Pancreas (tissue), 10 donors: ENCODE data around the gene CHRNB1. TPM values are rescaled to one million over a fixed set of nuclear protein-coding genes. Genes with fewer than 3 reads are reported as not detected.

ENCODE experiments used
- ATAC-seq, 4 donors: fragments of 200-7000 bp; cut with Tn5 transposase; one replicate each; pipeline versions ENCODE4 v1.8.0 to v1.9.1; 2020; ENCODE audit warnings: mild to moderate bottlenecking in 4 of 4, moderate library complexity in 4 of 4
- DNase-seq, 6 donors: peaks; one replicate each; pipeline ENCODE4 v3.0.0-alpha.2; 2020
- FAIRE-seq: peaks from 2 replicates; lab custom pipeline; 2012; peaks lifted over from hg19 to GRCh38; lab: Jason Lieb, UNC
- H3K27ac ChIP-seq, 4 donors: fragments of 200-600 bp; sonication (generic); 1 replicate in 3 of 4; 2 replicates in 1 of 4; pipeline versions ENCODE4 v1.5.0 to v1.8.0; 2020
- H3K27me3 ChIP-seq, 4 donors: fragments of 200-600 bp; one replicate each; pipeline ENCODE4 v1.8.0; 2021
- H3K36me3 ChIP-seq, 3 donors: fragments of 200-600 bp; sonication (generic) in 1 of 3; one replicate each; pipeline versions ENCODE4 v1.5.0 to v1.8.0; 2020 to 2021
- H3K4me1 ChIP-seq, 3 donors: fragments of 200-600 bp; one replicate each; pipeline ENCODE4 v1.8.0; 2021
- H3K4me3 ChIP-seq, 4 donors: fragments of 200-600 bp; sonication (generic) in 2 of 4; one replicate each; pipeline versions ENCODE4 v1.5.0 to v1.8.0; 2020 to 2021
- H3K9me3 ChIP-seq, 4 donors: fragments of 200-600 bp; one replicate each; pipeline ENCODE4 v1.8.0; 2021
- WGBS, 2 donors: extraction: QIAGEN DNeasy Blood & Tissue Kit; methylation state at CpG; one replicate each; pipeline ENCODE4 v1.1.7; 2013; 5-methylcytosine and 5-hydroxymethylcytosine counted together
- intact Hi-C, 3 donors: fragments of 100-400 bp; cut with DNase I; formaldehyde crosslinking; loops; one replicate each; pipeline versions ENCODE4 v1.11.1 to v1.14.2; 2022
- polyA plus RNA-seq, 2 donors: library from polyadenylated mRNA; stranded (reverse); fragments of 200-250 nt; gene quantifications; one replicate each; pipeline ENCODE4 v1.2.3, GENCODE V29; 2013
- total RNA-seq, 6 donors: library from RNA; stranded (reverse); fragmentation: NEBNext Ultra II Directional in 4 of 6; extraction: Animal tissue kit (Norgen Biotek cat#: 25700) in 4 of 6; gene quantifications; one replicate each; pipeline versions ENCODE4 v1.2.1 to v1.2.4, GENCODE V29; 2021 to 2023
- TF ChIP-seq, protein P1 (sequence below), 4 donors: fragments of 200-600 bp; sonication (generic) in 3 of 4; IDR thresholded peaks; one replicate each; pipeline versions ENCODE4 v1.5.0 to v1.8.0; 2021; ENCODE audit warnings: antibody characterized with exemption in 4 of 4
- donor health status: healthy with polysubstance abuse.
- donor health status: DM: no; HTN: no; CAD: no; lungs with moderate emphysema.
- donor health status: DM: no; HTN: no; CAD: no.
- donor health status: control.
- donor health status: control.
- donor health status: Bipolar disorder and iron deficiency.
- donor health status: DM: yes; HTN: yes; CAD: no.
- donor health status: DM: no; HTN: no; CAD: no.
- donor health status: DM: no; HTN: no; CAD: no.
- donor health status: DM: yes; HTN: yes; CAD: no.

The CHRNB1 gene
- total RNA-seq, result 10 to 100 TPM in 2 of 6 donors, 1 to 10 TPM in 4; 7.5 to 15.0 (median 8.7) TPM
- polyA plus RNA-seq, result 10 to 100 TPM in 1 of 2 donors, 1 to 10 TPM in 1; 9.7 to 11.1 TPM

DNA sequence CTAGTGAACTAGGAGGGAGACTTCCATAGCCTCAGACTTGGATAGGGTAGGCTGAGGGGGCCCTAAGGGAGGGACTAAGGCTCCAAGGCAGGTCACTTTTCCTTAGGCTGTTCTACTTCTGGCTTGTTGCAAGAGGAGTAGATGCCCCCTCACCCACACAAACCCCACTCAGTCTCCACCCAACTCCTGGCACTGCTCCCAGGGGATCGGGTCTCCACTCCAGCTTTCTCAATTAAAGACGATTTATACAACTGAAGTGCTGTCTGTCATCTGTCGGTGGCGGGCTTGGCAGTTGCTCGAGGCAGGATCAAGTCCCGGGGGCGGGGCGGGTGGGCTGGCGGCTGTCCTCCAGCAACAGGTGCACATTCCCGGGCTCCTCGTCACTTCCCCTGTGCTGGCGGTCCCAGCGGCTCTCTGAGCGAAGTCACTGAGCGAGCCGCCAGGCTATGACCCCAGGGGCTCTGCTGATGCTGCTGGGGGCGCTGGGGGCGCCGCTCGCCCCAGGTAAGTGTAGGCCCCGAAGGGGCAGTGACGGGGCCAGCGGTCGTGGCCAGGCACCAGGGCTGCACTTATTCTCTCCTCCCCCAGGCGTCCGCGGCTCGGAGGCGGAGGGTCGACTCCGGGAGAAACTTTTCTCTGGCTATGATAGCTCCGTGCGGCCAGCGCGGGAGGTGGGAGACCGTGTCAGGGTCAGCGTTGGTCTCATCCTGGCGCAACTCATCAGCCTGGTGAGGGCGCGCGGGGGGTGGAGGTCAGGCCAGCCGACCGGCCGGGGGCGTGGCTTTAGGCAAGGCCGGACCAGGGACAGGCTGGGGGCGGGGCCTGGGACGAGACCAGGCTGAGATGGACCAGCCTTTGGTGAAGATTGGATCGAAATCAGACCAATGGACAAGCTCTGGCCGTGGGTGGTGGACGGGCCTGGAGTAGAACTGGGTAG lies at the start of gene CHRNB1:
Gene CHRNB1, plus strand, starts transcription at position 380 of the 937 bp plus-strand sequence. Its CDS starts 67 bp downstream, at position 447.
- 4 to 6% methylated on average over 49 to 51 of the region's 51 CpGs for WGBS, 2 donors
- Histone ChIP-seq H3K36me3 (no peaks in the 10 kb centered on the region), H3K4me3 (peak within 1 kb of the TSS; percentile 18 to 63 (median 58)), H3K27ac (peak within 1 kb of the TSS; percentile 22 to 64 (median 42)), H3K9me3 (no peaks in the 10 kb centered on the region), H3K27me3 (no peaks in the 10 kb centered on the region), H3K4me1 (peaks cover 0 to 11% (median 0%) of the 10 kb centered on the region in 3 donors)
- TF ChIP-seq, protein P1, sequence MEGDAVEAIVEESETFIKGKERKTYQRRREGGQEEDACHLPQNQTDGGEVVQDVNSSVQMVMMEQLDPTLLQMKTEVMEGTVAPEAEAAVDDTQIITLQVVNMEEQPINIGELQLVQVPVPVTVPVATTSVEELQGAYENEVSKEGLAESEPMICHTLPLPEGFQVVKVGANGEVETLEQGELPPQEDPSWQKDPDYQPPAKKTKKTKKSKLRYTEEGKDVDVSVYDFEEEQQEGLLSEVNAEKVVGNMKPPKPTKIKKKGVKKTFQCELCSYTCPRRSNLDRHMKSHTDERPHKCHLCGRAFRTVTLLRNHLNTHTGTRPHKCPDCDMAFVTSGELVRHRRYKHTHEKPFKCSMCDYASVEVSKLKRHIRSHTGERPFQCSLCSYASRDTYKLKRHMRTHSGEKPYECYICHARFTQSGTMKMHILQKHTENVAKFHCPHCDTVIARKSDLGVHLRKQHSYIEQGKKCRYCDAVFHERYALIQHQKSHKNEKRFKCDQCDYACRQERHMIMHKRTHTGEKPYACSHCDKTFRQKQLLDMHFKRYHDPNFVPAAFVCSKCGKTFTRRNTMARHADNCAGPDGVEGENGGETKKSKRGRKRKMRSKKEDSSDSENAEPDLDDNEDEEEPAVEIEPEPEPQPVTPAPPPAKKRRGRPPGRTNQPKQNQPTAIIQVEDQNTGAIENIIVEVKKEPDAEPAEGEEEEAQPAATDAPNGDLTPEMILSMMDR (IDR thresholded peaks at IDR 0.05), result no peak
- DNase-seq (peak; percentile 80 to 94 (median 88)), FAIRE-seq (no peak), ATAC-seq (peak; percentile 92 to 96 (median 94))
- intact Hi-C loops, result loop anchor here in 2 of 3 donors (5.0 kb wide), 1 partner anchor 32 kb away; the partner anchor contains the start of gene ZBTB4 (in 2 of the 2)

GRCh38 chr17:7396147-7396546 lies 48.7 kb upstream of the CHRNB1 start:
- Histone ChIP-seq H3K27me3 (no peaks in the 10 kb centered on the region), H3K27ac (no peak overlapping the region), H3K9me3 (no peaks in the 10 kb centered on the region), H3K4me1 (peaks cover 0 to 9% (median 0%) of the 10 kb centered on the region in 3 donors), H3K36me3 (no peaks in the 10 kb centered on the region), H3K4me3 (no peak overlapping the region)
- 93 to 95% methylated on average over 4 of the region's 4 CpGs for WGBS, 2 donors
- intact Hi-C loops, result no loop called here
- FAIRE-seq (no peak), ATAC-seq (no peak), DNase-seq (peak in 1 of 6 donors; percentile 11)
- TF ChIP-seq, protein P1 (IDR thresholded peaks at IDR 0.05), result no peak

- intact Hi-C loops, result no loop called here
- ATAC-seq (no peak), FAIRE-seq (no peak), DNase-seq (no peak)
- TF ChIP-seq, protein P1 (IDR thresholded peaks at IDR 0.05), result no peak
- Histone ChIP-seq H3K27me3 (no peaks in the 10 kb centered on the region), H3K36me3 (no peaks in the 10 kb centered on the region), H3K4me3 (no peak overlapping the region), H3K9me3 (no peaks in the 10 kb centered on the region), H3K4me1 (peaks cover 2 to 18% (median 8%) of the 10 kb centered on the region in 3 donors), H3K27ac (no peak overlapping the region)
- 79 to 81% methylated on average over 2 of the region's 2 CpGs for WGBS, 2 donors
These were observed 46.2 kb upstream of the CHRNB1 start for GRCh38 chr17:7398612-7399011.

GRCh38 chr17:7403043-7403726 lies 41.7 kb upstream of the CHRNB1 start:
- intact Hi-C loops, result no loop called here
- Histone ChIP-seq H3K4me3 (peak overlapping the region; percentile 39 to 69 (median 58)), H3K9me3 (no peaks in the 10 kb centered on the region), H3K27ac (peak overlapping the region; percentile 70 to 88 (median 85)), H3K36me3 (no peaks in the 10 kb centered on the region), H3K27me3 (no peaks in the 10 kb centered on the region), H3K4me1 (peaks cover 2 to 10% (median 8%) of the 10 kb centered on the region in 3 donors)
- TF ChIP-seq, protein P1 (IDR thresholded peaks at IDR 0.05), result no peak
- ATAC-seq, result peak; percentile 0 to 5 (median 2)
- WGBS, 2 donors, result 8 to 10% methylated on average over 15 to 16 of the region's 16 CpGs
- no peak for FAIRE-seq
- peak in 5 of 6 donors; percentile 50 to 77 (median 66) for DNase-seq
